Ishikawa (cell line): ENCODE data around the gene PPP1R17.

Experiments used
- CEBPB ChIP-seq: IDR thresholded peaks from 2 replicates; pipeline ENCODE4 v1.6.1; 2012
- CREB1 ChIP-seq: IDR thresholded peaks from 2 replicates; pipeline ENCODE4 v1.6.1; 2012; ENCODE audit warnings: low read depth
- EGR1 ChIP-seq: IDR thresholded peaks from 2 replicates; pipeline ENCODE4 v1.6.1; 2012
- EP300 ChIP-seq: IDR thresholded peaks from 2 replicates; pipeline ENCODE4 v1.6.1; 2012; ENCODE audit warnings: borderline replicate concordance
- RAD21 ChIP-seq: IDR thresholded peaks from 2 replicates; pipeline ENCODE4 v1.6.1; 2012; ENCODE audit warnings: low read depth
- TAF1 ChIP-seq: IDR thresholded peaks from 2 replicates; pipeline ENCODE4 v1.6.1; 2012; ENCODE audit warnings: low read depth, mild to moderate bottlenecking
- TF ChIP-seq, protein P1 (sequence below): IDR thresholded peaks from 2 replicates; pipeline ENCODE4 v1.6.1; 2012; ENCODE audit warnings: low read depth, mild to moderate bottlenecking
- TF ChIP-seq, protein P2 (sequence below): IDR thresholded peaks from 2 replicates; pipeline ENCODE4 v1.6.1; 2012

DNA sequence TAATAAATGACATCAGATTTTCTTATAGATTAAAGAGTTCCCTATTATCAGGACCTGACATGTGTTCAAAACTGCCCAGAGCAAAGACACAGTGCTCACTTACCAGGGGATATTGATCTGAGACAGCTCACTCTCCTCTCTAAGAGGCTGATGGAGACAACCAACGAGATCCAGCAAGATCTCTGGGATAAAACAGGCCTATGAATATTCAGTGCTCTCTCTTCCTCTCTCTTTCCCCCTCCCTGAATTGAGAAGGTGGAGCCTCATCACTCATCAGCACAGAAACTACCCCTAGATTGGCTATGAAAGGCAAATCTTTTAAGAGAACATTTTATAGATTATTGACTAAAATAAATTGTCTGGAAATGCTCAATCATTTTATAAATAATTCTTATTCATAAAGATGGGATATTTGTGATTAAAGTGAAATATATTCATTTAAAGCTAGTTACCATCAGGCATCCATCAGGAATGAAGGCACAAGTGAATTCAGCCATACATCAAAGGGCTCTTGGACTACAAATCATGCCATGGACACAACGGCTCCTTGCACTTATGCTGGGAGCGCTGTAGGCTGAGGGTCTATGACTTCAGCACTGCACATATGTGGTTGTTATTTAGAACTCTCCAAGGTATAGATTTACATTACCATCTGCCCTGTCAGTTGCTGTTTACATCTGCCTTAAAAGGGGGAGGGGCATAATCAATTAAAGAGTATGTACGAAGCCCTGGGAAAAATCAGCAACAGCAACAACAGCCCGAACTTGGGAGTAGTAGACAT, 3.4 kb upstream of the PPP1R17 start:
- TF ChIP-seq, protein P1, sequence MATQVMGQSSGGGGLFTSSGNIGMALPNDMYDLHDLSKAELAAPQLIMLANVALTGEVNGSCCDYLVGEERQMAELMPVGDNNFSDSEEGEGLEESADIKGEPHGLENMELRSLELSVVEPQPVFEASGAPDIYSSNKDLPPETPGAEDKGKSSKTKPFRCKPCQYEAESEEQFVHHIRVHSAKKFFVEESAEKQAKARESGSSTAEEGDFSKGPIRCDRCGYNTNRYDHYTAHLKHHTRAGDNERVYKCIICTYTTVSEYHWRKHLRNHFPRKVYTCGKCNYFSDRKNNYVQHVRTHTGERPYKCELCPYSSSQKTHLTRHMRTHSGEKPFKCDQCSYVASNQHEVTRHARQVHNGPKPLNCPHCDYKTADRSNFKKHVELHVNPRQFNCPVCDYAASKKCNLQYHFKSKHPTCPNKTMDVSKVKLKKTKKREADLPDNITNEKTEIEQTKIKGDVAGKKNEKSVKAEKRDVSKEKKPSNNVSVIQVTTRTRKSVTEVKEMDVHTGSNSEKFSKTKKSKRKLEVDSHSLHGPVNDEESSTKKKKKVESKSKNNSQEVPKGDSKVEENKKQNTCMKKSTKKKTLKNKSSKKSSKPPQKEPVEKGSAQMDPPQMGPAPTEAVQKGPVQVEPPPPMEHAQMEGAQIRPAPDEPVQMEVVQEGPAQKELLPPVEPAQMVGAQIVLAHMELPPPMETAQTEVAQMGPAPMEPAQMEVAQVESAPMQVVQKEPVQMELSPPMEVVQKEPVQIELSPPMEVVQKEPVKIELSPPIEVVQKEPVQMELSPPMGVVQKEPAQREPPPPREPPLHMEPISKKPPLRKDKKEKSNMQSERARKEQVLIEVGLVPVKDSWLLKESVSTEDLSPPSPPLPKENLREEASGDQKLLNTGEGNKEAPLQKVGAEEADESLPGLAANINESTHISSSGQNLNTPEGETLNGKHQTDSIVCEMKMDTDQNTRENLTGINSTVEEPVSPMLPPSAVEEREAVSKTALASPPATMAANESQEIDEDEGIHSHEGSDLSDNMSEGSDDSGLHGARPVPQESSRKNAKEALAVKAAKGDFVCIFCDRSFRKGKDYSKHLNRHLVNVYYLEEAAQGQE = no peak
- no peak for TF ChIP-seq RAD21
- no peak for TF ChIP-seq CEBPB
- no peak for TF ChIP-seq TAF1
- TF ChIP-seq CREB1 = no peak
- no peak for TF ChIP-seq EGR1
- no peak for TF ChIP-seq EP300
- TF ChIP-seq, protein P2, sequence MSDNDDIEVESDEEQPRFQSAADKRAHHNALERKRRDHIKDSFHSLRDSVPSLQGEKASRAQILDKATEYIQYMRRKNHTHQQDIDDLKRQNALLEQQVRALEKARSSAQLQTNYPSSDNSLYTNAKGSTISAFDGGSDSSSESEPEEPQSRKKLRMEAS = no peak
